GM12892 (cell line): ENCODE results near the gene NKD2.

ENCODE experiments used
- POLR2A ChIP-seq: IDR thresholded peaks from 2 replicates; pipeline ENCODE4 v1.6.1; 2011; ENCODE audit warnings: low read depth, low read length, control low read depth
- POLR2AphosphoS5 ChIP-seq: IDR thresholded peaks from 2 replicates; pipeline ENCODE4 v1.6.1; 2011; ENCODE audit warnings: low read depth, low read length, control low read depth

- TF ChIP-seq POLR2AphosphoS5 (no peak), POLR2A (no peak)
These were observed 20.8 kb upstream of the NKD2 start for GRCh38 chr5:987761-988160.
